ENCODE data around the gene UIMC1.

UIMC1 gene

DNA sequence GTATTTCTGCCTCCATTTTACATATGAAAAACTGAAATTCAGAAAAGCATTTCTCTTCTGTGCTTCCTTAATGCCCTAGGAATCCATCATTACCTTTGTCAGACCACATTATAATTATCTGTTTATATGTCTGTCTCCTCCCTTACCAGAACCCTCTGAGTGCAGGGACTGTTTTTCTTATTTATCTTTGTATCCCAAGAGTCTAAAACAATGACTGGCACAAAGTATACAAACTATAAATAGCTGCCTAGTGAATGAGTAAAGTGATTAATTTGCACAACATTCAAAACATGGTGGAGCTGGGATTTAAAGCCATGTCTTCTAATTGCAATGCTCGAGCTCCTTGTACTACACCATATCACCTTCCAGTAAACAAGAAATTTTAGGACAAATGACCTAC, 58.1 kb downstream of the UIMC1 start:
- H3K27ac ChIP-seq, result no peak overlapping the region
- TF ChIP-seq, protein P1, sequence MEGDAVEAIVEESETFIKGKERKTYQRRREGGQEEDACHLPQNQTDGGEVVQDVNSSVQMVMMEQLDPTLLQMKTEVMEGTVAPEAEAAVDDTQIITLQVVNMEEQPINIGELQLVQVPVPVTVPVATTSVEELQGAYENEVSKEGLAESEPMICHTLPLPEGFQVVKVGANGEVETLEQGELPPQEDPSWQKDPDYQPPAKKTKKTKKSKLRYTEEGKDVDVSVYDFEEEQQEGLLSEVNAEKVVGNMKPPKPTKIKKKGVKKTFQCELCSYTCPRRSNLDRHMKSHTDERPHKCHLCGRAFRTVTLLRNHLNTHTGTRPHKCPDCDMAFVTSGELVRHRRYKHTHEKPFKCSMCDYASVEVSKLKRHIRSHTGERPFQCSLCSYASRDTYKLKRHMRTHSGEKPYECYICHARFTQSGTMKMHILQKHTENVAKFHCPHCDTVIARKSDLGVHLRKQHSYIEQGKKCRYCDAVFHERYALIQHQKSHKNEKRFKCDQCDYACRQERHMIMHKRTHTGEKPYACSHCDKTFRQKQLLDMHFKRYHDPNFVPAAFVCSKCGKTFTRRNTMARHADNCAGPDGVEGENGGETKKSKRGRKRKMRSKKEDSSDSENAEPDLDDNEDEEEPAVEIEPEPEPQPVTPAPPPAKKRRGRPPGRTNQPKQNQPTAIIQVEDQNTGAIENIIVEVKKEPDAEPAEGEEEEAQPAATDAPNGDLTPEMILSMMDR (conservative IDR thresholded peaks at IDR 0.05), result no peak
- no peak for TF ChIP-seq ZFX (IDR thresholded peaks at IDR 0.05)

- no peak overlapping the region for H3K27ac ChIP-seq
- no peak for TF ChIP-seq ZFX (IDR thresholded peaks at IDR 0.05)
- TF ChIP-seq, protein P1 (conservative IDR thresholded peaks at IDR 0.05), result no peak
Measured at GRCh38 chr5:176947847-176948246, 58.7 kb downstream of the UIMC1 start.

DNA sequence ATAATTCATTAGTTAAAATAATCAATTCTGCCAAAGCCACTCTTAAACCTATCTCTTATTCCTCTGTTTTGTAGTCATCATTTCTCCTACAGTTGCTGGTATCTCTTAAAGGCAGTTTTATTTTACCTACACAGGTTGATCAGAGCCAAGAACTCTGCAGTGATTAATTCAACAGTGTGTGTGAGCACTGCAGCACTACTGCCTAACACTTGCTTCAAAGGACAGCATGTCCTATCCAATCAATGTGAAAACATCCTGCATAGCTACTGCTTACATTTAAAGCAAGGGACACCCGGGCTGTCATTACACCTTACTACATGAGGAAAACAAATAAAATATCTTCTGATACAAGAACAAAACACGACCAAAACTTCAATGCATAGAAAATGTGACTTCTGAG, 62.3 kb downstream of the UIMC1 start:
- TF ChIP-seq ZFX (IDR thresholded peaks at IDR 0.05), result no peak
- no peak overlapping the region for H3K27ac ChIP-seq

- TF ChIP-seq, protein P1 (conservative IDR thresholded peaks at IDR 0.05), result no peak
- TF ChIP-seq ZFX (IDR thresholded peaks at IDR 0.05), result no peak
- H3K27ac ChIP-seq, result no peak overlapping the region
Measured at GRCh38 chr5:176943816-176944215, 62.8 kb downstream of the UIMC1 start.

DNA sequence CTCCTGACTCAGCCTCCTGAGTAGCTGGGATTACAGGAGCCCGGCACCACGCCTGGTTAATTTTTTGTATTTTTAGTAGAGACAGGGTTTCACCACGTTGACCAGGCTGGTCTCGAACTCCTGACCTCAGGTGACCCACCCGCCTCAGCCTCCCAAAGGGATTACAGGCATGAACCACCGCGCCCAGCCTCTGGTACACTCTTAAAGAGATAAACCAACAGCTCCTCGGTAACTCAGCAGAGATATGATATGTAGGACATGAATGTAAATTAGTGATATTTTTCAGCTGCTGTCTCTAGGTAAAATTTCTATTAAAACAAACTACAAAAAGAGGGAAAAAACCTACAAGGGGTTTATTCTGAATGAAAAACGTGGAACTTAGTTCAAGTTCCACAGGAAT, 64.6 kb downstream of the UIMC1 start:
- no peak for TF ChIP-seq ZFX (IDR thresholded peaks at IDR 0.05)
- TF ChIP-seq, protein P1 (conservative IDR thresholded peaks at IDR 0.05), result no peak
- no peak overlapping the region; the same call in 1 of the 2 replicates for H3K27ac ChIP-seq

GRCh38 chr5:176938472-176938871, 68.1 kb downstream of the UIMC1 start:
- H3K27ac ChIP-seq, result no peak overlapping the region
- no peak for TF ChIP-seq ZFX (IDR thresholded peaks at IDR 0.05)
- TF ChIP-seq, protein P1 (conservative IDR thresholded peaks at IDR 0.05), result no peak

DNA sequence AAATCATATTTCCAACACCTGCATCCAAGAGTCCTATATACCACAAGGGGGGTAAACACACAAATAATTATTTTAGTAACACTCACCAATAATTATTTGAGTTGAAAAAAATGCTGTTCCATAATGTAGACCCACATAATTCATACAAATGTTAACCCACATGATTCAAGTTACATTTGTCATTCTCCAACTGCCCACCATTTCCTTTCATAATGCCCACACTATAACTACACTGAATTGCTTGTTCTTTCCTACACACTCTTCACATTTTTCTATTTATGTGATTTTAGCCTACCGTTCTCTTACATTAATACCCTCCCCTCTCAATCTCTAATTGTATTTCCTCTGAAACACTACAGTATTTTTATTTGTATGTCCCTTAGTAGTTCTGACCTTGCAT, 71.6 kb downstream of the UIMC1 start:
- H3K27ac ChIP-seq, result no peak overlapping the region
- TF ChIP-seq, protein P1 (conservative IDR thresholded peaks at IDR 0.05), result no peak
- TF ChIP-seq ZFX (IDR thresholded peaks at IDR 0.05), result no peak

GRCh38 chr5:176934309-176934930, 72.2 kb downstream of the UIMC1 start:
- no peak overlapping the region for H3K27ac ChIP-seq
- TF ChIP-seq, protein P1 (conservative IDR thresholded peaks at IDR 0.05), result no peak
- TF ChIP-seq ZFX (IDR thresholded peaks at IDR 0.05), result no peak
